Measurements from ENCODE around the gene LYRM9. TPM values are rescaled to one million over a fixed set of nuclear protein-coding genes. Genes with fewer than 3 reads are reported as not detected.
"Not testable (repeated sequence)": the region's sequence is repeated elsewhere in the genome, so short reads cannot be mapped to it uniquely, and the experiment has no call there.

Gene LYRM9
- total and polyA plus RNA-seq, 2 donors from 2014 or later, result 21.7 to 29.1 TPM

DNA sequence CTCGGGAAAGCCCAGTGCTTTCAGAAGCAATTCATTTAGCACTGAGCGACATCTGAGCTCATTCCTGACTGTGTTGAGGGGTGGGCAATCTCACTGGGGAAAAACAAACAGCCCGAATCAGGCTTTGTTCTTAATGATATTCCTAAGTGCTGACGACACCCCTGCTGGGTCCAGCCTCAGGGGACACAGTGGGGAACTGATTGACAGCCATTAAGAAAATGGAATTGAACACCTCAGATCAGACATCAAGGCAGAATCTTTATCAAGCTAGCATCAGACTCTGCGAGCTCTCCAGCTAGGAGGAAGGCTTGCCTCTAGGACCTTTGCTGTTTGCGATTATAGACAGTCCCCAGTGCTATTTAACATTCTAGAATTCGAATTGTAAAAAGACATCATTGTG is 22.5 kb upstream of the LYRM9 start:
- FAIRE-seq, result no peak
- no peaks in the 10 kb centered on the region for H3K27me3 ChIP-seq (ENCODE audit: control insufficient read depth, insufficient read depth, low read length)
- H3K9ac ChIP-seq (ENCODE audit: low read length in 3 of 3), result no peak overlapping the region
- H3K36me3 ChIP-seq (ENCODE audit: control insufficient read depth in 2 of 3, insufficient read depth in 3 of 3, low read length in 3 of 3), result no peaks in the 10 kb centered on the region
- no peak overlapping the region for H3K27ac ChIP-seq (ENCODE audit: low read depth in 2 of 2, low read length in 2 of 2)
- TF ChIP-seq, protein P1, sequence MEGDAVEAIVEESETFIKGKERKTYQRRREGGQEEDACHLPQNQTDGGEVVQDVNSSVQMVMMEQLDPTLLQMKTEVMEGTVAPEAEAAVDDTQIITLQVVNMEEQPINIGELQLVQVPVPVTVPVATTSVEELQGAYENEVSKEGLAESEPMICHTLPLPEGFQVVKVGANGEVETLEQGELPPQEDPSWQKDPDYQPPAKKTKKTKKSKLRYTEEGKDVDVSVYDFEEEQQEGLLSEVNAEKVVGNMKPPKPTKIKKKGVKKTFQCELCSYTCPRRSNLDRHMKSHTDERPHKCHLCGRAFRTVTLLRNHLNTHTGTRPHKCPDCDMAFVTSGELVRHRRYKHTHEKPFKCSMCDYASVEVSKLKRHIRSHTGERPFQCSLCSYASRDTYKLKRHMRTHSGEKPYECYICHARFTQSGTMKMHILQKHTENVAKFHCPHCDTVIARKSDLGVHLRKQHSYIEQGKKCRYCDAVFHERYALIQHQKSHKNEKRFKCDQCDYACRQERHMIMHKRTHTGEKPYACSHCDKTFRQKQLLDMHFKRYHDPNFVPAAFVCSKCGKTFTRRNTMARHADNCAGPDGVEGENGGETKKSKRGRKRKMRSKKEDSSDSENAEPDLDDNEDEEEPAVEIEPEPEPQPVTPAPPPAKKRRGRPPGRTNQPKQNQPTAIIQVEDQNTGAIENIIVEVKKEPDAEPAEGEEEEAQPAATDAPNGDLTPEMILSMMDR (IDR thresholded peaks at IDR 0.05; ENCODE audit: borderline replicate concordance, extremely low read depth, insufficient read depth), result no peak
- H3K4me1 ChIP-seq (ENCODE audit: control insufficient read depth in 2 of 3, insufficient read depth in 2 of 3, low read depth in 1 of 3, low read length in 3 of 3), result no peaks in the 10 kb centered on the region
- no peak overlapping the region for H3K4me3 ChIP-seq (ENCODE audit: low read length in 3 of 3)
- H3K9me3 ChIP-seq (ENCODE audit: control insufficient read depth in 2 of 3, insufficient read depth in 1 of 3, low read length in 3 of 3), result no peaks in the 10 kb centered on the region
- intact Hi-C loops (cut with DNase I), result no loop called here
- peak in 4 of 5 donors; percentile 49 to 67 (median 54) for DNase-seq

DNA sequence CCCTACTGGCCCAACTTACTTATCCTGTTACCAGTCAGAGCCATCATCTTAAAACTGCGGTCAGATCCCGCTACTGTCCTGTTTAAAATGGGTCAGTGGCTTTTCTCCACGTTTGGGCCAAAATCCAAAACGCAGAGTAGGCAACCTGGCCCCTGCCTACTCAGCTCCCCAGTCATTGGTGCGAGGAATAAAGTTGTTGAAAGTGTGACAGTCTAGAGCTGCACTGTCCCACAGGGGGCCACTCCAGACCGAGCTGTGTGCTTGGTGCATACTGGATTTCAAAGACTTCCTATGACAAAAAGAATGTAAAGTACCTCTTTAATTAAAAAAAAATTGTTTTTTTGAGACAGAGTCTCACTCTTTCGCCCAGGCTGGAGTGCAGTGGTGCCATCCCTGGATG is 21.2 kb upstream of the LYRM9 start:
- no peaks in the 10 kb centered on the region for H3K36me3 ChIP-seq (ENCODE audit: control insufficient read depth in 2 of 3, insufficient read depth in 3 of 3, low read length in 3 of 3)
- TF ChIP-seq, protein P1 (IDR thresholded peaks at IDR 0.05; ENCODE audit: borderline replicate concordance, extremely low read depth, insufficient read depth), result no peak
- H3K9me3 ChIP-seq (ENCODE audit: control insufficient read depth in 2 of 3, insufficient read depth in 1 of 3, low read length in 3 of 3), result no peaks in the 10 kb centered on the region
- H3K4me1 ChIP-seq (ENCODE audit: control insufficient read depth in 2 of 3, insufficient read depth in 2 of 3, low read depth in 1 of 3, low read length in 3 of 3), result no peaks in the 10 kb centered on the region
- no peaks in the 10 kb centered on the region for H3K27me3 ChIP-seq (ENCODE audit: control insufficient read depth, insufficient read depth, low read length)
- no peak overlapping the region for H3K9ac ChIP-seq (ENCODE audit: low read length in 3 of 3)
- intact Hi-C loops (cut with DNase I), result no loop called here
- no peak overlapping the region for H3K4me3 ChIP-seq (ENCODE audit: low read length in 3 of 3)
- FAIRE-seq (no peak), DNase-seq (no peak)
- H3K27ac ChIP-seq (ENCODE audit: low read depth in 2 of 2, low read length in 2 of 2), result no peak overlapping the region

DNA sequence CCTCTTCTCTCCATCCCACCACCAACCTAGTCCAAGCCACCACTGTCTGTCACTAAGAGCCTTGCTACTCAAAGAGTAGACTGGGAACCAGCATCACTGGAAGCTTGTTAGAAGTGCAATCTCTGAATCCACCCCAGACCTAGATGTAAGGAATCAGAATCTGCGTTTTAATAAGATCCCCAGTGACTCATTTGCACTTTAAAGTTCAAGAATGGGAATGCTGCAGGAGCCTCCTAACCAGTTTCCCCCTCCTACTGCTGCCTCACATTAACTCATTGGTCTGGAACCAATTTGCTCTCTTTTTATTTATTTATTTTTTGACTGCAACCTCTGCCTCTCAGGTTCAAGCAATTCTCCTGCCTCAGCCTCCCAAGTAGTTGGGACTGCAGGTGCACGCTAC is 19.8 kb upstream of the LYRM9 start:
- TF ChIP-seq, protein P1 (IDR thresholded peaks at IDR 0.05; ENCODE audit: borderline replicate concordance, extremely low read depth, insufficient read depth), result no peak
- Histone ChIP-seq H3K27ac (ENCODE audit: low read depth in 2 of 2, low read length in 2 of 2) (no peak overlapping the region), H3K9ac (ENCODE audit: low read length in 3 of 3) (no peak overlapping the region), H3K4me1 (ENCODE audit: control insufficient read depth in 2 of 3, insufficient read depth in 2 of 3, low read depth in 1 of 3, low read length in 3 of 3) (no peaks in the 10 kb centered on the region), H3K36me3 (ENCODE audit: control insufficient read depth in 2 of 3, insufficient read depth in 3 of 3, low read length in 3 of 3) (no peaks in the 10 kb centered on the region), H3K27me3 (ENCODE audit: control insufficient read depth, insufficient read depth, low read length) (no peaks in the 10 kb centered on the region), H3K9me3 (ENCODE audit: control insufficient read depth in 2 of 3, insufficient read depth in 1 of 3, low read length in 3 of 3) (no peaks in the 10 kb centered on the region), H3K4me3 (ENCODE audit: low read length in 3 of 3) (no peak overlapping the region)
- intact Hi-C loops (cut with DNase I), result no loop called here
- FAIRE-seq, result no peak
- peak in 3 of 5 donors; percentile 13 to 65 (median 47) for DNase-seq

DNA sequence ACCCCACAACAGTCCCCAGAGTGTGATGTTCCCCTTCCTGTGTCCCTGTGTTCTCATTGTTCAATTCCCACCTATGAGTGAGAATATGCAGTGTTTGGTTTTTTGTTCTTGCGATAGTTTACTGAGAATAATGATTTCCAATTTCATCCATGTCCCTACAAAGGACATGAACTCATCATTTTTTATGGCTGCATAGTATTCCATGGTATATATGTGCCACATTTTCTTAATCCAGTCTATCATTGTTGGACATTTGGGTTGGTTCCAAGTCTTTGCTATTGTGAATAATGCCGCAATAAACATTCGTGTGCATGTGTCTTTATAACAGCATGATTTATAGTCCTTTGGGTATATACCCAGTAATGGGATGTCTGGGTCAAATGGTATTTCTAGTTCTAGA is 19.1 kb upstream of the LYRM9 start:
- H3K4me3 ChIP-seq (ENCODE audit: low read length in 3 of 3); H3K36me3 ChIP-seq (ENCODE audit: control insufficient read depth in 2 of 3, insufficient read depth in 3 of 3, low read length in 3 of 3); DNase-seq; H3K4me1 ChIP-seq (ENCODE audit: control insufficient read depth in 2 of 3, insufficient read depth in 2 of 3, low read depth in 1 of 3, low read length in 3 of 3); H3K9ac ChIP-seq (ENCODE audit: low read length in 3 of 3); H3K27ac ChIP-seq (ENCODE audit: low read depth in 2 of 2, low read length in 2 of 2); H3K9me3 ChIP-seq (ENCODE audit: control insufficient read depth in 2 of 3, insufficient read depth in 1 of 3, low read length in 3 of 3); intact Hi-C loops (cut with DNase I); H3K27me3 ChIP-seq (ENCODE audit: control insufficient read depth, insufficient read depth, low read length); FAIRE-seq: not testable (repeated sequence)
